OCI-LY1 (cell line): ENCODE results near the gene CBLIF.
"Not testable (repeated sequence)": the region's sequence is repeated elsewhere in the genome, so short reads cannot be mapped to it uniquely, and the experiment has no call there.

Source experiments
- H2AFZ ChIP-seq: fragments of 200-600 bp; sonication (generic), shearing (Covaris generic); 2 replicates; pipeline ENCODE4 v1.6.0; 2014; ENCODE audit warnings: antibody characterized with exemption, mild to moderate bottlenecking, low read length
- H3F3A ChIP-seq: fragments of 200-600 bp; sonication (generic), shearing (Covaris generic); 2 replicates; pipeline ENCODE4 v1.6.0; 2014; ENCODE audit warnings: mild to moderate bottlenecking, antibody characterized with exemption, low read length, moderate library complexity; ENCODE audit not compliant: insufficient read depth
- H3K27ac ChIP-seq: fragments of 200-600 bp; sonication (generic); 2 replicates; pipeline ENCODE4 v1.5.1; 2014; ENCODE audit warnings: low read length, mixed run types, mild to moderate bottlenecking, low read depth; ENCODE audit not compliant: poor library complexity, severe bottlenecking
- H3K27me3 ChIP-seq: fragments of 200-600 bp; sonication (generic); 2 replicates; pipeline ENCODE4 v1.6.0; 2014; ENCODE audit warnings: antibody characterized with exemption, mild to moderate bottlenecking, low read length, moderate library complexity; ENCODE audit not compliant: insufficient read depth
- H3K36me3 ChIP-seq: fragments of 200-600 bp; sonication (generic); 2 replicates; pipeline ENCODE4 v1.6.1; 2014; ENCODE audit warnings: mild to moderate bottlenecking, antibody characterized with exemption, low read length, moderate library complexity, mixed read lengths; ENCODE audit not compliant: insufficient read depth
- H3K4me1 ChIP-seq: fragments of 200-600 bp; sonication (generic); 2 replicates; pipeline ENCODE4 v1.5.1; 2014; ENCODE audit warnings: mild to moderate bottlenecking, low read length, moderate library complexity; ENCODE audit not compliant: insufficient read depth, severe bottlenecking
- H3K4me2 ChIP-seq: fragments of 200-600 bp; sonication (generic), shearing (Covaris generic); 2 replicates; pipeline ENCODE4 v1.6.1; 2014; ENCODE audit warnings: low read length
- H3K4me3 ChIP-seq: fragments of 200-600 bp; sonication (generic); 2 replicates; pipeline ENCODE4 v1.5.1; 2014; ENCODE audit warnings: low read length, low read depth, mild to moderate bottlenecking, mixed read lengths; ENCODE audit not compliant: poor library complexity, severe bottlenecking
- H3K79me2 ChIP-seq: fragments of 200-600 bp; shearing (Covaris generic); 2 replicates; pipeline ENCODE4 v1.6.1; 2016; ENCODE audit warnings: mixed run types, low read length, mixed read lengths; ENCODE audit not compliant: insufficient read depth
- H3K9ac ChIP-seq: fragments of 200-600 bp; sonication (generic), shearing (Covaris generic); 2 replicates; pipeline ENCODE4 v1.6.1; 2014; ENCODE audit warnings: mild to moderate bottlenecking, low read length, mixed read lengths
- H3K9me2 ChIP-seq: fragments of 200-600 bp; sonication (generic), shearing (Covaris generic); 2 replicates; pipeline ENCODE4 v1.6.1; 2014; ENCODE audit warnings: low read depth, mild to moderate bottlenecking, low read length, mixed read lengths
- H3K9me3 ChIP-seq: fragments of 200-600 bp; shearing (Covaris generic); 2 replicates; pipeline ENCODE4 v1.6.1; 2014; ENCODE audit warnings: low read length, mixed read lengths
- H4K20me1 ChIP-seq: fragments of 200-600 bp; sonication (generic), shearing (Covaris generic); 2 replicates; pipeline ENCODE4 v1.6.0; 2016; ENCODE audit warnings: mild to moderate bottlenecking, low read length; ENCODE audit not compliant: insufficient read depth
- EZH2 ChIP-seq: fragments of 200-600 bp; sonication (generic), shearing (Covaris generic); IDR thresholded peaks from 2 replicates; pipeline ENCODE4 v1.8.0; 2017; ENCODE audit warnings: borderline replicate concordance, mixed run types, mild to moderate bottlenecking, antibody characterized with exemption, low read length, moderate library complexity, mixed read lengths
- TF ChIP-seq, protein P1 (sequence below): fragments of 200-600 bp; sonication (generic), shearing (Covaris generic); IDR thresholded peaks from 2 replicates; pipeline ENCODE4 v1.5.1; 2017; ENCODE audit warnings: mild to moderate bottlenecking, antibody characterized with exemption, low read length, moderate library complexity, mixed read lengths

CBLIF gene

DNA sequence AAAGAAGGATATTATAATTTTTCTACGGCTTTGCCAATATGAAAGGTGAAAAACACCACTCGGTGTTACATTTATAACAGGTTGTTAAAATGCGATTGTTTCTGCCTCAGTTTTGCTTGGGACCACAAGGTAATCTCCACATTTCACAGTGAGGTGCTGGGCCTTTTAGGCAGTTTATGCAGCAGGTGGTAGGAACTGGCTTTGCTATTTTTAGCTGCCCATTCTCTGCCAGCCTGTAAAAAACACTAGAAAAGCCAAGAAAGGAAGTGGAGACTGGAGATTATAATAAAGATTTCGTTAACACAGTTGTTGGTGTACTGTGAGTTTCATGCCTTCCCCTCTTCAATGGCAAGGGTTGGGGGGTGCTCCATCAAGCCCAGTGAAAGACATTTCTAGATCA is 26.7 kb downstream of the CBLIF start:
- no peak for TF ChIP-seq EZH2
- TF ChIP-seq, protein P1, sequence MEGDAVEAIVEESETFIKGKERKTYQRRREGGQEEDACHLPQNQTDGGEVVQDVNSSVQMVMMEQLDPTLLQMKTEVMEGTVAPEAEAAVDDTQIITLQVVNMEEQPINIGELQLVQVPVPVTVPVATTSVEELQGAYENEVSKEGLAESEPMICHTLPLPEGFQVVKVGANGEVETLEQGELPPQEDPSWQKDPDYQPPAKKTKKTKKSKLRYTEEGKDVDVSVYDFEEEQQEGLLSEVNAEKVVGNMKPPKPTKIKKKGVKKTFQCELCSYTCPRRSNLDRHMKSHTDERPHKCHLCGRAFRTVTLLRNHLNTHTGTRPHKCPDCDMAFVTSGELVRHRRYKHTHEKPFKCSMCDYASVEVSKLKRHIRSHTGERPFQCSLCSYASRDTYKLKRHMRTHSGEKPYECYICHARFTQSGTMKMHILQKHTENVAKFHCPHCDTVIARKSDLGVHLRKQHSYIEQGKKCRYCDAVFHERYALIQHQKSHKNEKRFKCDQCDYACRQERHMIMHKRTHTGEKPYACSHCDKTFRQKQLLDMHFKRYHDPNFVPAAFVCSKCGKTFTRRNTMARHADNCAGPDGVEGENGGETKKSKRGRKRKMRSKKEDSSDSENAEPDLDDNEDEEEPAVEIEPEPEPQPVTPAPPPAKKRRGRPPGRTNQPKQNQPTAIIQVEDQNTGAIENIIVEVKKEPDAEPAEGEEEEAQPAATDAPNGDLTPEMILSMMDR: no peak
- peak overlapping the region; percentile 91 for H3K27ac ChIP-seq
- H3K9me2 ChIP-seq: no peaks in the 10 kb centered on the region
- H3K27me3 ChIP-seq: no peaks in the 10 kb centered on the region
- H3K9me3 ChIP-seq: no peaks in the 10 kb centered on the region
- no peaks in the 10 kb centered on the region for H3K79me2 ChIP-seq
- peaks cover 82% of the 10 kb centered on the region for H3K4me1 ChIP-seq
- no peaks in the 10 kb centered on the region for H3K36me3 ChIP-seq
- H3K4me3 ChIP-seq: peak overlapping the region; percentile 34
- no peak overlapping the region for H2AFZ ChIP-seq
- peak overlapping the region; percentile 23; the same call in 1 of the 2 replicates for H3K9ac ChIP-seq
- H3F3A ChIP-seq: no peaks in the 10 kb centered on the region
- no peaks in the 10 kb centered on the region for H4K20me1 ChIP-seq
- peak overlapping the region; percentile 46 for H3K4me2 ChIP-seq

DNA sequence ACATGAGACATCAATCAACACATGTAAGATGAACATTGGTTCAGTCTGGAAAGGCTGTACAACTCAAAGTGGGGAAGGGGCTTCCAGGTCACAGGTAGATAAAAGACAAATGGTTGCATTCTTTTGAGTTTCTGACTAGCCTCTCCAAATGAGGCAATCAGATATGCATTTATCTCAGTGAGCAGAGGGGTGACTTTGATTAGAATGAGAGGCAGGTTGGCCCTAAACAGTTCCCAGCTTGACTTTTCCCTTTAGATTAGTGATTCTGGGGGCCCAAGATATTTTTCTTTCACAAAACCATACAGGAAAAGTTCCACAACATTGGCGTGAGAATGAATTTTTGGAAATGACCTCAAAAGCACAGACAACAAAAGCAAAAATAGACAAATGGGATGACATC is 28.9 kb downstream of the CBLIF start:
- H3K27ac ChIP-seq: peak overlapping the region; percentile 91
- H3F3A ChIP-seq, H3K9me2 ChIP-seq, H3K9me3 ChIP-seq, H3K4me3 ChIP-seq, H4K20me1 ChIP-seq, H2AFZ ChIP-seq, H3K27me3 ChIP-seq, H3K79me2 ChIP-seq, H3K36me3 ChIP-seq: not testable (repeated sequence)
- H3K4me1 ChIP-seq: peaks cover 81% of the 10 kb centered on the region
- H3K9ac ChIP-seq: 0 out of 2 replicates have a peak overlapping the region, but pooled peaks have one; percentile 5
- H3K4me2 ChIP-seq: 0 out of 2 replicates have a peak overlapping the region, but pooled peaks have one; percentile 29

DNA sequence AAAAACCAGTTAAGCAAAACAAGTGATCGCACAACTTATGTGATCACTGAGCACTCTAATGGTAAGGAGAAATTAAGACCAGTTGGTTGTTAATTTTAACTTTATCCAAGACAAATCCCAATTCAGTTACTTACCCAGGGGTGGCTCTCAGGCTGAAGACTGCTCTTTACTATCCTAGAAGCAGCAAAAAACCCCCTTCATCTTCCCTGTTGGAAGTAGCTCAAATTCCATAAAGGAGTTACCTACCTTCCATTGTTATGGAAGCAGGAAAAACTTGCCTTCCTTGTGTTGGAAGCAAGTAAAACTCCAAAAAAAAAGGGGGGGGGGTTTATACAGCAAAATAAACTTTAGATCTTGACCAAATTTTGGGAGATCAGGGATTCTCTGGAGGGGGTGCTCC is 29.5 kb downstream of the CBLIF start:
- Histone ChIP-seq H3K4me2 (no peak overlapping the region), H3K27me3 (no peaks in the 10 kb centered on the region), H3K27ac (peak overlapping the region; percentile 91), H2AFZ (no peak overlapping the region), H3K36me3 (no peaks in the 10 kb centered on the region), H3K9me3 (no peaks in the 10 kb centered on the region), H3K4me1 (peaks cover 80% of the 10 kb centered on the region), H3K4me3 (no peak overlapping the region), H3K79me2 (no peaks in the 10 kb centered on the region), H3K9me2 (no peaks in the 10 kb centered on the region), H3F3A (no peaks in the 10 kb centered on the region), H3K9ac (no peak overlapping the region), H4K20me1 (no peaks in the 10 kb centered on the region)
- TF ChIP-seq, protein P1: no peak
- no peak for TF ChIP-seq EZH2

DNA sequence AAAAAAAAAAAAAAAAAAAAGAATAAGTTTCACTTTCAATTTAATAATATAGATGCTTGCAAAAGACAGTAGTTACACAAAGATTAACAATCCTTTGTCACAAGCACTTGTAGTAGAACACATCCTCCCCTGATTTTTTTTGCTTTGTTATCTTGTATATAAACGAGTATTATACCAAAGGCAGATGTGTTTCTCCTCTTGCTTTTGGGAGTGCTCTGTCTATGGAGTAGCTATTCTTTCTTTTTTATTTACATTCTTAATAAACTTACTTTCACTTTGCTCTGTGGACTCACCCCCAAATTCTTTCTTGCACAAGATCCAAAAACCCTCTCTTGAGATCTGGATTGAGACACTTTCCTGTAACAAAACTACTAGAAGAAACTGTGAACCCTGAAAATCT is 31.3 kb downstream of the CBLIF start:
- Histone ChIP-seq H3K9me2 (no peaks in the 10 kb centered on the region), H3K4me2 (peak overlapping the region; percentile 25; the same call in 1 of the 2 replicates), H4K20me1 (no peaks in the 10 kb centered on the region), H3K4me3 (no peak overlapping the region), H3K27ac (peak overlapping the region; percentile 91), H2AFZ (peak overlapping the region; percentile 35; the same call in 1 of the 2 replicates), H3K27me3 (no peaks in the 10 kb centered on the region), H3K9ac (peak overlapping the region; percentile 19; the same call in 1 of the 2 replicates), H3K4me1 (peaks cover 75% of the 10 kb centered on the region), H3K36me3 (peaks cover 3% of the 10 kb centered on the region; the same call in 1 of the 2 replicates), H3K9me3 (no peaks in the 10 kb centered on the region), H3F3A (no peaks in the 10 kb centered on the region), H3K79me2 (peaks cover 9% of the 10 kb centered on the region)
- no peak for TF ChIP-seq EZH2
- TF ChIP-seq, protein P1: no peak
